ENCODE results near the gene PLCB4.

Gene PLCB4

DNA sequence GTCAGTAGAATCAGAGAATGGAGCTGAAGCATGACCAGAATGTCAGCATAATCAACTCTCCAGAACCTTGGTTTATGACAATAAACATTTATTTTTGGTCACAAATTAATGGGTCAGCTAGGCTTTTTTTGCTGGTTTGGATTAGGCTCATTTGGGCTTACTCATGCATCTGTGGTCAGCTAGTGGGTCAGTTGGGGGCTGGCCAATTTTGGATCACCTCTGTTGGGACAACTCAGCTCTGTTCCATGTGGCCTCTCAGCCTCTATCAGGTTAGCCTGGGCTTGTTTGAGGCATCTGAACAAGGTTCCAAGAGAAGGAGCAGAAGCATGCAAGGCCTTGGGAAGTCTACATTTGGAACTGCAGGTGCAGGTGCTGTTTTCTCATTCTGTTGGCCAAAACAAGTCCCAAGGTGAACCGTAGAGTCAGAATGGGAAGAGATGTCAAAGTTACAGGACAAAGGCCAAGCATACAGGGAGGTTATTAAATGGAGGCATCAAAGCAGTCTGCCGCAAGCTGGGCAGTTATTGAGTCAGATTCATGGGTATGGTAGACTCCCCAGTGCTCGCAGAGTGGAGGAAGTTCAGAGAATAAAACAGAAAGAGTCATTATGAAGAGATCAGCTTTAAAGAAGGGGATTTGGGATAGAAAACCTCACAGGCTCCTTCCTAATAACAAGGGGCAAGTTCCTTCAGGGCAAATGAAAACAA is 173.0 kb downstream of the PLCB4 start:
- no peak for DNase-seq (ENCODE audit: low read depth)
- H3K4me3 ChIP-seq (ENCODE audit: low read depth, low read length): no peak overlapping the region
- TF ChIP-seq, protein P1, sequence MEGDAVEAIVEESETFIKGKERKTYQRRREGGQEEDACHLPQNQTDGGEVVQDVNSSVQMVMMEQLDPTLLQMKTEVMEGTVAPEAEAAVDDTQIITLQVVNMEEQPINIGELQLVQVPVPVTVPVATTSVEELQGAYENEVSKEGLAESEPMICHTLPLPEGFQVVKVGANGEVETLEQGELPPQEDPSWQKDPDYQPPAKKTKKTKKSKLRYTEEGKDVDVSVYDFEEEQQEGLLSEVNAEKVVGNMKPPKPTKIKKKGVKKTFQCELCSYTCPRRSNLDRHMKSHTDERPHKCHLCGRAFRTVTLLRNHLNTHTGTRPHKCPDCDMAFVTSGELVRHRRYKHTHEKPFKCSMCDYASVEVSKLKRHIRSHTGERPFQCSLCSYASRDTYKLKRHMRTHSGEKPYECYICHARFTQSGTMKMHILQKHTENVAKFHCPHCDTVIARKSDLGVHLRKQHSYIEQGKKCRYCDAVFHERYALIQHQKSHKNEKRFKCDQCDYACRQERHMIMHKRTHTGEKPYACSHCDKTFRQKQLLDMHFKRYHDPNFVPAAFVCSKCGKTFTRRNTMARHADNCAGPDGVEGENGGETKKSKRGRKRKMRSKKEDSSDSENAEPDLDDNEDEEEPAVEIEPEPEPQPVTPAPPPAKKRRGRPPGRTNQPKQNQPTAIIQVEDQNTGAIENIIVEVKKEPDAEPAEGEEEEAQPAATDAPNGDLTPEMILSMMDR (conservative IDR thresholded peaks at IDR 0.05; ENCODE audit: low read depth, low read length): no peak

DNA sequence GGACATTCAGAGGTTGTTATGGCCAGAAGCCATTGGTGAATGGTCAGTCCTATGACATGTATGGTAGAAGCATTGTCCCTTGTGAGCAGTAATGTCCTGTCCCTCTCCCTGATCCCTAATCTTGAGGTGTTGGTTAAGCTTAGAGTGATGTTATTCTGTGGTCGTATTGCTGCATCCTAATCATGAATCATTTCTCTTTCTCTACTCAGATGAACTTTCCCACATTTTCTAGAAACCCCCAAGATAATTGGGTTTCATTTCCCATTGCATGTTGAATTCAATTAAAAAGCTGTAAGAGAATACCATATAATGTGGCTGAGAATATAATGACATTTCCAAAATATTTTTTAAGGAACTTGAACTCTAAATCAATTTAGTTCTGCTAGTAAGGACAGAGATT is 175.1 kb downstream of the PLCB4 start:
- H3K4me3 ChIP-seq (ENCODE audit: low read depth, low read length): no peak overlapping the region
- TF ChIP-seq, protein P1 (conservative IDR thresholded peaks at IDR 0.05; ENCODE audit: low read depth, low read length): no peak
- no peak for DNase-seq (ENCODE audit: low read depth)

DNA sequence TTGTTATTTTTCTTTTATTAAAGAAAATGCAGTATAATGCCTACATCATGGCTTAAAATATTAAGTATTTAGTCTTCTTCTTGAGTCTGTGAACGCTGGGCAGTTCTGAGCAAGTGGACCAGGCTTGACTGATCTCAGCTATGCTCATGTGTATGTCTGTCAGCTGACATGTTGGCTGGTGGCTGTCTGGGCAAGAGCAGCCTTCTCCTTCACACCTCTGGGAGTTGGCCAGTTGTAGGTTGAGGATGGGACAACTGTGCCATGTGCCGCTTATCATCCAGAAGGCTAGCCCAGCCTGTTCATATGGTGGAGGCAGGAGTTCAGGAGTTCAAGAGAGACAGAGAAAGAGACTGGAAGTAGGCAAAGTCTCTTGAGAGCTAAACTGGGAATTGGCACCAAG is 175.9 kb downstream of the PLCB4 start:
- TF ChIP-seq, protein P1 (conservative IDR thresholded peaks at IDR 0.05; ENCODE audit: low read depth, low read length): no peak
- H3K4me3 ChIP-seq (ENCODE audit: low read depth, low read length): no peak overlapping the region

DNA sequence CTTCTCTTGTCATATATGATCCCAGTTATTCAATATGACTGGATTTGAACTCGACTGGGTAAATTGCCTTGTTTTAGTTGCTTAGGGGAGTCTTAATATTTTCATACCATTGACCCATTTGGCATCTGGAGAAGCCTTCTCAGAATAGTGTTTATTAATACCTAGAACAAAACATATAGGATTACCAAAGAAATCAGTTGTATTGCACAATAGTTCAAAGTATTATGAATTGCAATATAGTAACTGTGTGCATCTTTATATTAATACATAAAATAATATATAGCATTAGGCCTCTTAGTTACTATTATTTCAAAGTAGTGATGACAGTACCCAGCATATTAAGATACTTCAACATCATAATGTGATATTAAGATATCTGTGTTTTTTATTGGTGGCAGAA is 177.8 kb downstream of the PLCB4 start:
- no peak for DNase-seq (ENCODE audit: low read depth)
- TF ChIP-seq, protein P1 (conservative IDR thresholded peaks at IDR 0.05; ENCODE audit: low read depth, low read length): no peak
- no peak overlapping the region for H3K4me3 ChIP-seq (ENCODE audit: low read depth, low read length)

More for the DNA sequence above, 175.9 kb downstream of the PLCB4 start:
- DNase-seq (ENCODE audit: low read depth): no peak

DNA sequence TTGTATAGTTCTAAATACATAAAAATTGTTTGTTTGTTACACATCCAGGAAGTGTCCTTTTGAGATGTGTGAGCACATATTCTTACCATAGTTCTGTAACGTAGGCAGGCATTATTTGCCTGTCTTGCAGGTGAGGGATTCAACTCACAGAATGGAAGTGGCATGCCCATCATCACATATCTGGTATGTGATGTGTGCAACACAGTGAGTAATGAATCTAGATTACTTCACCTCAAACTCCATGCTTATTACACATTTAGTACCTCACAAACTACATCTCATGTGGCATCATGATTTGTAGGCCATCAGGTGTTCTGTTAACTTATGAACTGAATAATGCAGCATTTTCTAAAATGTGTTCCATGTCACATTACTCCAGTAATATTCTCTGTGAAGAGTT is 181.6 kb downstream of the PLCB4 start:
- TF ChIP-seq, protein P1 (conservative IDR thresholded peaks at IDR 0.05; ENCODE audit: low read depth, low read length): no peak
- no peak for DNase-seq (ENCODE audit: low read depth)
- no peak overlapping the region for H3K4me3 ChIP-seq (ENCODE audit: low read depth, low read length)

DNA sequence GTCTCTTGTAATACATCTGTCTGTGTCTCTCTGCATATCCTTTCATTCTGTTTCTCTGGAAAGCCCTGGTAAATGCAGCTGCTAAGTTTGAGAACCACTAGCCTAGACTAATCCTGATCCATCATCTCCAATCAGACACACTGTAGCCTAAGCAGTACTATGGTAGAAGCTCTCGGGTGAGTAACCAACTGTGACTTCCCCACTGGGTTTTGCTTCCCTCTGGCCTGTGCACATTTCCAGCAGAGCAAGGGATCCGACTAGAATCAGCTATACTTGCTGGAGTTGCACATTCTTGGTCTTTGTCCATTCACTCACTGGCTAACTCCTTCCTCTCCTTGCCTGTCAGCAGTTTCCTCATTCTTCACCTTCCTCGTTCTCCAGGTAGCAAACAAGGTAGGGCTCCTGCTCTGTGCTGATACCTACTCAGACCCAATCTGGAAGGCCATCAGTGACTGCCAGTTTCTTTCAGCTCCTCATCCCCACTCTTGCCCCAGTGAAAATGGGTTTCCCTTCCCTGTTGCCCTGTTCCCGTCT is 184.2 kb downstream of the PLCB4 start:
- TF ChIP-seq, protein P1 (conservative IDR thresholded peaks at IDR 0.05; ENCODE audit: low read depth, low read length): no peak
- no peak for DNase-seq (ENCODE audit: low read depth)
- H3K4me3 ChIP-seq (ENCODE audit: low read depth, low read length): no peak overlapping the region

DNA sequence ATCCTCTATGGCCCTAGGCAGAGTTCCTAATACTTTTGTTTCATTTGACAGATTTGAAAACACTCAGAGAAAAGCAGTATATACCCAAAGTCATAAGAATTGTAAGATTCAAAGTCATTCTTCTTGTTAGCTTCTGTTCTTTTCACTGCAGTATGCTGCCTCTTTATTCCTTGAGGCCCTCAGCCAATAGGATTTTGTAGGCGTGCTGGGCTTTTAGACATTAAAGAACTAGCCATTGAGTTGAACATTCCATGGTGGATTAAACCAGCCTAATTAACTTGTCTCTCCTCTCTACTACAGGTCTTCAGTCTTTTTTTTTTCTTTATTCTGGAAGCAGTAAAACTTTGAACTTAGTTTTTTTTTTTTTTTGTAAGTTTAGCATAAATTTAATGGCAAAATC is 186.3 kb downstream of the PLCB4 start:
- DNase-seq (ENCODE audit: low read depth): no peak
- TF ChIP-seq, protein P1 (conservative IDR thresholded peaks at IDR 0.05; ENCODE audit: low read depth, low read length): no peak
- no peak overlapping the region for H3K4me3 ChIP-seq (ENCODE audit: low read depth, low read length)

All from choroid plexus epithelial cell (primary cell).